HG02943 (cell line): ENCODE results near the gene MRPL52.
A peak's percentile ranks its signal among the peaks of the same experiment; 100 is the strongest.
"Not testable (repeated sequence)": the region's sequence is repeated elsewhere in the genome, so short reads cannot be mapped to it uniquely, and the experiment has no call there.

ENCODE experiments used
- ATAC-seq: cut with Tn5 transposase; IDR thresholded peaks from one replicate; pipeline ENCODE4 v1.9.1; 2021; ENCODE audit warnings: mild to moderate bottlenecking, low read depth, moderate library complexity; ENCODE audit not compliant: unreplicated experiment

MRPL52 gene

DNA sequence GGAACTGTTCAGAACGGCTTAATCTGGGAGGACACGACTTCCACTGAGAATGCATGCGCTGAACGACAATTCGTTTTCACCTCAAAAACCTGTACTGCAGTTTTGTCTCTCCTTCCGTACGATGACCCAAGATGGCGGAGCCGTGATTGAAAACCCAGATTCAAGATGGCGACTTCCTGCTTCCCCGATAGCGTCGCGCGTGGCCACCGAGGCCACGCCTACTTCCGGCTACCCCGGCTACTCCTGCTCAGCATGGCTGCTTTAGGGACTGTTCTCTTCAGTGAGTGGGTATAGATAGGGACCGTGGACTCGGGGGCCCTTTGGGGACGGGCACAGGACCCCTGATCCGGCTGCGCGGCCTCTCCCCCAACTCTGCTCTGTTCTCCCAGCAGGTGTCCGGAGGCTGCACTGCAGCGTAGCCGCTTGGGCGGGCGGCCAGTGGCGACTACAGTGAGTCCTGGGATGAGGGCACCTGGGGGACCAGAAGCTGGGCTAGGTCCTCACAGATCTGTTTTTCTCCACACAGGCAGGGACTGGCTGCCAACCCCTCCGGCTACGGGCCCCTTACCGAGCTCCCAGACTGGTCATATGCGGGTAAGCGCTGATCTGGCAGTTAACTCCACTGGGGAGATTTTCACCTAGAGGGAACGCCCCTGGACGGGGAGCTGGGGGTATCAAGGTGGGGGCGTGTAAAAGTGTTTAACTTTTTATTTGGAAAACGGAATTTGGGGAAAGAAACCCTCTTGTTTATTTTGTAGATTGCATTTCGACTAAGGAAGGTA, at the start of gene MRPL52:
TSS of gene MRPL52 (plus strand) at position 227 of the 782 bp plus-strand sequence. CDS start at position 253, 26 bp downstream.
- peak; percentile 70 for ATAC-seq

- no peak for ATAC-seq
Observed at GRCh38 chr14:22780105-22780679, 49.5 kb upstream of the MRPL52 start.

DNA sequence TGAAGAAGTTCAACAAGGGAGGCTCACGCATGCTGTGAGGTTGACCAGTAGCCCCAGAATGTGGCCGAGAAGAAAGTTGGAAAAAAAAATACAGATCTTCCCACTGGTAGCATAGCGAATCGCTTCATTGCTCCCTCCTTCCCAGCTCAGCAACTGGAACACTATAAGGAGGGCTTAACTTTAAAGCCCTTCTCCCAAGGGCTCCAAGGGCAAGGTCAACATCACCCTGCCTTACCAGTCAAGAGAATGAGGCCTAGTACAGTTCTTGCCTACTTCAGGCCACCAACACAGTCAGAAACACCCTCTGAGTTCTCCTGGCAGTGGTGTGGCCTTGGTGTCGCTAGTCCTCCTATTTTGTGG, 48.8 kb upstream of the MRPL52 start:
- no peak for ATAC-seq

DNA sequence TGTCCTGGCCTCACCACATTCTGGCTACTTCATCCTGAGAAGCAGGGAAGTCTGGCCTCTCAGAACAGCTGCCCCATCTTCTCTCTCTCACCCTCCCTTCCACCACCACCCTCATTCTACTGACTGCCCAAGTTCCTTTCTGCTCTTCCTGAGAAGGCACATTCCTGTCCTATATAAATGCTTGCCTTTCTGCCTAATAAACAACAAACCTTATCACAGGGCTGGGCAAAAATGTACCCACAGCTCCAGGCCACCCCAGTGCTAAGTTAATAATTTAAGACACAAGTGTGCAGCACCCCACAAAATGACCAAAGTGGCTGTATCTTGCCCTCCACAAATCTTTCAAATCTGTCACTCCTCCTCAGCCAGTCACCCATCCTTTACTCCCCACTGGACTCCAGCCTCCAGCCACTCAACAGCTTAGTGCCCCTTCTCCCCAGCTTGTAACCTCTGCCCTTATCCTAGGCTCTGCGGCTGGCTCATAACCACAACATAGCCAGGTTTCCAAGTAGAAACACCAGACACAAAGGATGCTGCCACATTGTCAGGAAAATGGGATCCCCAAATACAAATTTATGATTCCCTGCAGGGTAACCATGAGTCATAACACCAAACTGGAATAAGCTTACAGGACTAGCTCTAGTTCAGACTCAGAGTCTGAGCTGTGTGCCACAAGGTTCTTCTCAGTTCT, 48.2 kb upstream of the MRPL52 start:
- no peak for ATAC-seq

DNA sequence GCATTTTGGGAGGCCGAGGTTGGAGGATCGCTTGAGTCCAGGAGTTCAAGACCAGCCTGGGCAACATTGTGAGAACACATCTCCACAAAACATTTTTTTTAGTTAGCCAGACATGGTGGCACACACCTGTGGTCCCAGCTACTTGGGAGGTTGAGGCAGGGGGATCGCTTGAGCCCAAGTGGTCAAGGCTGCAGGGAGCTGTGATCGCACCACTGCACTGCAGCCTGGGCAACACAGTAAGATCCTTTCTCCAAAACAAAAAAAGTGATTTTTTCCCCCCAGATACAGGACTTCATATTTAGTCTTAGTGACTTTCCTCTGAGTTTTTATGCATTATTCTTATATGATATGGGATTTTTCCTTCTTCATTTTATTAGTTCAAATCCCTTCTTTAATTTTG, 43.0 kb upstream of the MRPL52 start:
- no peak for ATAC-seq

GRCh38 chr14:22791301-22791700, 38.4 kb upstream of the MRPL52 start:
- no peak for ATAC-seq

GRCh38 chr14:22792158-22792557, 37.5 kb upstream of the MRPL52 start:
- no peak for ATAC-seq

- ATAC-seq = not testable (repeated sequence)
Observed at GRCh38 chr14:22793550-22793949, 36.1 kb upstream of the MRPL52 start.

DNA sequence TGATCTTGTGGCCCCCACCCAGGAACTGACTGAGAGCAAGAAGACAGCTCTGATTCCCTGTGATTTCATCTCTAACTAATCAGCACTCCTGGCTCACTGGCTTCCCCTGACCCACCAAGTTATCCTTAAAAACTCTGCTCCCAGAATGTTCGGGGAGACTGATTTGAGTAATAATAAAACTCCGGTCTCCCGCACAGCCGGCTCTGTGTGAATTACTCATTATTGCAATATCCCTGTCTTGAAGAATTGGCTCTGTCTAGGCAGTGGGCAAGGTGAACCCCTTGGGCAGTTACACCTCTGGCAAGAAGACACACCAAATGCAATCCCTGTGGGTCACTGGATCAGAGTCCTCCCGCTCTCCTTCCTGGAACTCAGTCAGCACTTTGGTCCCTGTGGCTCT, 35.7 kb upstream of the MRPL52 start:
- ATAC-seq = no peak

DNA sequence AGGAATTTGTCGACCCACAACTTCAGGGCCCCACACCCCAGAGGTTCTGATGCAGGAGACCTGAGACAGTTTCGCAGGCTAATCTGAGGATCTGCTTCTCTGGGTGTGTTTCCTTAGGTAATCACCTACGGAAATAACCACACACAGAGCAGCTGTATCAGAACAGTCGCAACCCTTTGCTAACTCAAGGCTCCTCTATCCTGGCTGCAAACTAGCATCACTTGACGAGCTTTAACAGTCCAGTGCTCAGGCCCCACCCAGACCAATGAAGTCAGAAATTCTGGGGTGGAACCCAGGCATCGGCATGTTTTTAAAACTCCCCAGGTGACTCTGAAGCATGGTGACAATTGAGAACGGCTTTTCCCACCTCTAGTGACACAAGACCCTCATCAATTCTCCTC, 35.1 kb upstream of the MRPL52 start:
- ATAC-seq = no peak

DNA sequence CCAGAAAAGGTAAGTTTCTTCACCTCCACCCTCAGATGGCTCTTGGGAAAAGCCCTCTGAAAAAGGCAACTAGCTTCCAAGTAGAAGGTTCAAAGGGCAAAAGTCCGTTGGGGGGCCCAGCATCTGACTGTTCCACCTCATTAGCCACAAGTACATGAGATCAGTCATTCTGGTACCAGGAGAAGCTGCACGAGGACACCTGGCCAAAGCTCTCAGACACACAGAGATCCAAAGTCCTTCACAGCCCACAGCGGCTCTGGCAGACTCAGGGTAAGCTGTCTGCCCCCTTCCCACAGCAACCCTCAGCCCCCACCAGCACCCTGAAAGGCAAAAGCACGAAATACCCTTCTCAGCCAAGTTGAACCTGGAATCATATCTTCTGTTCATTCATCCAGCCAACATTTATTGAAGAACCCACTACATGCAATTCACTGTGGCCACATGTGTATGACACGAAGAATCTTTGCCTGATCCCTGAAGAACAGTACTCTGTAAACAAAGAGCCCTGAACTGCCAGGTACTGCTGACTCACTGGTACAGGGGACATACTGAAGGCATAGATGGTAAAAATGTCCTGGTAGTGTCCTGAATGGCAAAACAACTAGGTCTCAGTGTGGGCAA, 33.5 kb upstream of the MRPL52 start:
- ATAC-seq = peak; percentile 56

GRCh38 chr14:22797017-22797917, 32.4 kb upstream of the MRPL52 start:
- no peak for ATAC-seq

DNA sequence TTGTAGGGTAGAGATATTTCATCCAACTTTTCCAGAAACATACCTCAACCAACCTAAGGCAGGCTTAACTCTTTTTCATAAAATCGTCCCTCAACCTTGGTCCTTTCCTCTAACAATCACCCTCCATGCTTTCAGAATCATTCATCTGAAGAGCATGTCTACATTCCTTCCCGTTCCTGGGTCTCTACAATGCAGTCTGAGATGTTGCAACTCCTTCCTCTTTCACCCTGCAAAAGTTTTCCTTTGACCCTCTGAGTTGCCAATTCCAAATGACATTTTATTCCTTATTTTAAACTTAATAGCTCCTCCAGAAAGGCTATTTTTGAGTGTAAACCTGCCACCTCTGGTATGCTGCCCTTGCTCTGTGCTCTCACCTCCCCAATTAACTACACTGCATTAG, 31.2 kb upstream of the MRPL52 start:
- ATAC-seq = no peak

DNA sequence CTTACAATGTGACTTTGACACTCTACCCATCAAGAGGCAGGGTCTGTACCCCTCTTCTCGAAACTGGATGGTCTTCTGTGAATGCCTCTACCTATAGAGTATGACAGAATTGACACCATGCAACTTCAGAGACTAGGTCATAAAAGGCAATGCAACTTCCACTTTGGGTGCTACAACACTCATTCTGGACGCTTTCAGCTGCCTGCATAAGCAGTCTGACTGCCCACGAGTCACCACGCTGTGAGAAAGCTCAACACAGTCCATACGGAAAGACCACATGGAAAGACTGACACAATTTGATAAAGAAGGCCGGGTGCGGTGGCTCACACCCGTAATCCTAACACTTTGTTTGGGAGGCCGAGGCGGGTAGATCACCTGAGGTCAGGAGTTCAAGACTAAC, 29.3 kb upstream of the MRPL52 start:
- no peak for ATAC-seq

DNA sequence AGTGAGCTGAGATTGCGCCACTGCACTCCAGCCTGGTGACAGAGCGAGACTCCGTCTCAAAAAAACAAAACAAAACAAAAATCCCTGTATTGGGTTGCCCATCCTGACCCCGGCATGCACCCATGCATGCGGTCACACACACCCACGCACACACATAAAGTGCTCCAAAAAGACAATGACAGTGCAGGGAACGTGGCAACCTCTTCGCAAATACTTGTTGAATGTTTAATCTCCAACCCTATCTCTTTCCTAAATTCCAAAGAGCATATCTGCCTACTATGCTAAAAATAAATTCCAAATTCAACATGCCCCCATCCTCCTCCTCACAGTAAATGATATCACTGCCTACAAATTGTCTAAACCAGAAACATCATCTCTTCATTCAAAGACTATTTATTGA, 28.0 kb upstream of the MRPL52 start:
- ATAC-seq = no peak

- no peak for ATAC-seq
Observed at GRCh38 chr14:22802860-22803686, 26.6 kb upstream of the MRPL52 start.

DNA sequence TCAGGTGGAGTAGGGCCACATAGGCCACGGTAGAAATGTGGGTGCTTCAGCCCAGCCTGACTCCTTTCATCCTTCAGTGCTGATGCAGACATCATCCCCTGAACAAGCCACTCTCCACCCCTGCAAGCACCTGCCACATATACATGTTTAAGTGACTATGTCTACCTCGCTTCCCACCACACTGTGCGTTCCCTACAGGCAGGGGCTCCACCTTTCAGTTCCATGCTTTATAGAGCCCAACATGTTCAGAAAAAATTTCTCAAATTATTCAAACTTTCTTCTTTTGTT, 26.1 kb upstream of the MRPL52 start:
- no peak for ATAC-seq

- not testable (repeated sequence) for ATAC-seq
Observed at GRCh38 chr14:22805235-22805634, 24.5 kb upstream of the MRPL52 start.

- no peak for ATAC-seq
Observed at GRCh38 chr14:22807432-22808087, 22.1 kb upstream of the MRPL52 start.
